GM12892 (cell line): ENCODE measurements around the gene SLIT3.

Experiments
- POLR2A ChIP-seq: IDR thresholded peaks from 2 replicates; pipeline ENCODE4 v1.6.1; 2011; ENCODE audit warnings: low read depth, low read length, control low read depth
- POLR2AphosphoS5 ChIP-seq: IDR thresholded peaks from 2 replicates; pipeline ENCODE4 v1.6.1; 2011; ENCODE audit warnings: low read depth, low read length, control low read depth

DNA sequence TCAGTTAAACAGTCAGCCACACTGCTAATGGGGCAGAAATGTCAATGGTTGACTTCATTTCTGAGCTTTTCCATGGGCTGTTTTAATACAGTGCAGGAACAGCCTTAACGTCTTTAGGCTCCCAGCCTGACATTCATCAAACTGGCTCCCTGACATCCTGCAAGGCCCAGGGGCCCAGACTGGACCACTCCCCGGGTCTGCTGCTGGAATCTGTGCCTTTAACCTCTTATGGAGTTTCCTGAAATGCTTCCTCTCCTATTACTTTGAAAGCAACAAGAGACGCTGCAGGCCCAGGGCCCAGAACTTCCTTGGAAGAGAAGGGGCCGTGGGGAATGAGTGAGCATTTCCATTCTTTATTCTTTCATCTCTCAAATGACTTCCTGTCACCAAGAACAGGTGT, 504.9 kb downstream of the SLIT3 start:
- TF ChIP-seq POLR2AphosphoS5 (no peak), POLR2A (no peak)
